K562 treated with DMSO at 1 percent for 12 hours (cell line): ENCODE measurements around the gene GOLGA6L25. TPM values are rescaled to one million over a fixed set of nuclear protein-coding genes. Genes with fewer than 3 reads are reported as not detected.

Experiments used
- total RNA-seq: library from RNA; unstranded; fragments of 300-600 nt; gene quantifications from 2 replicates; pipeline ENCODE4 v1.2.3, GENCODE V29; 2022; ENCODE audit not compliant: insufficient read depth

Gene GOLGA6L25, protein sequence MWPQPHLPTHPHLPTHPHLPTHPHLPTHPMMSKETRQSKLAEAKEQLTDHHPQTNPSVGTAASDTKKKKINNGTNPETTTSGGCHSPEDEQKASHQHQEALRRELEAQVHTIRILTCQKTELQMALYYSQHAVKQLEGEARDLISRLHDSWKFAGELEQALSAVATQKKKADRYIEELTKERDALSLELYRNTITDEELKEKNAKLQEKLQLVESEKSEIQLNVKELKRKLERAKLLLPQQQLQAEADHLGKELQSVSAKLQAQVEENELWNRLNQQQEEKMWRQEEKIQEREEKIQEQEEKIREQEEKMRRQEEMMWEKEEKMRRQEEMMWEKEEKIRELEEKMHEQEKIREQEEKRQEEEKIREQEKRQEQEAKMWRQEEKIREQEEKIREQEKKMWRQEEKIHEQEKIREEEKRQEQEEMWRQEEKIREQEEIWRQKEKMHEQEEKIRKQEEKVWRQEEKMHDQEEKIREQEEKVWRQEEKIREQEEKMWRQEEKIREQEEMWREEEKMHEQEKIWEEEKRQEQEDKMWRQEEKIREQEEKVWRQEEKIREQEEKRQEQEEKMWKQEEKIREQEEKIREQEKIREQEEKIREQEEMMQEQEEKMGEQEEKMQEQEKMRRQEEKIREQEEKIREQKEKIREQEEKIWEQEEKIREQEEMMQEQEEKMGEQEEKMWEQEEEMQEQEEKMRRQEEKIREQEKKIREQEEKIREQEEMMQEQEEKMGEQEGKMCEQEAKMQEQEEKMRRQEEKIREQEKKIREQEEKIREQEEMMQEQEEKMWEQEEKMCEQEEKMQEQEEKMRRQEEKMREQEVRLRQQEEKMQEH
- not detected in 2 replicates for total RNA-seq

GRCh38 chr15:28553268-28553667 is at the start of gene GOLGA6L25:
TSS of gene GOLGA6L25 (plus strand) at chr15:28553568. CDS start at chr15:28553629, 61 bp downstream.

DNA sequence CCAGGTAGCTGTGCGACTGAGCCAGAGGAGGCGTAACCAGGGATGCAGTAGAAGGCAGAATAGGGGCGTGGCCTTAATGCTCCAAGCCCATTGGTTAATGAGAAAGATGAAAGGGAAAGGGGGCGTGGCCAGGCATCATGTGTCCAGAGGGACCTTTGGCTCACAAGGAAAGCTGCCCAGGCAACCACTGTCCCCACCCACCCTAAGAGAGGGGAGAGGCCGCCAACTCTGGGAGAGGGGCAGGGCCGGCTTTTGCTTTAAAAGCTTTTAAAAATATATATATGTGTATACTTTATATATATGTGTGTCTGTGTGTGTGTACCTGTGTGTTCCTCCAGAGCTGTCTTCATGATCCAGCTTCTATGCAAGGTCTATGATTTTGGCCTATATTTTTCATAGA is 20.4 kb upstream of the GOLGA6L25 start, which contains the start of gene GOLGA8G:
GOLGA8G (minus strand) TSS at position 18 of the 400 bp plus-strand sequence. CDS start 62 bp downstream, outside the sequence.

Other genes starting within 250 kb of the GOLGA6L25 start
- gene HERC2, start 231.4 kb upstream of the GOLGA6L25 start, total RNA-seq: 26.8 and 60.3 TPM in 2 replicates
- gene GOLGA6L24, start 195.5 kb upstream of the GOLGA6L25 start, total RNA-seq: not detected in 2 replicates
- 0.17 TPM in 1 of 2 replicates, not detected in the other for gene GOLGA8F, start 174.9 kb upstream of the GOLGA6L25 start, total RNA-seq
- gene GOLGA8G, start 20.6 kb upstream of the GOLGA6L25 start, total RNA-seq: 0.15 and 0.19 TPM in 2 replicates
- gene GOLGA8M, start 158.9 kb downstream of the GOLGA6L25 start, total RNA-seq: not detected in 2 replicates